AG20443 (cell line): Measurements from ENCODE around the gene PPP1CA.

Source experiments
- DNase-seq: peaks from one replicate; pipeline ENCODE4 v3.0.0; 2012; ENCODE audit warnings: low spot score, mixed read lengths

Gene PPP1CA

GRCh38 chr11:67401495-67402191 lies at the start of gene PPP1CA:
PPP1CA (minus strand) TSS chr11:67401858; CDS start chr11:67401782, 76 bp downstream.
- peak; percentile 99 for DNase-seq

GRCh38 chr11:67450796-67451657 lies 49.4 kb upstream of the PPP1CA start:
- DNase-seq: no peak

GRCh38 chr11:67449116-67449844 lies 47.6 kb upstream of the PPP1CA start:
- DNase-seq: no peak

GRCh38 chr11:67448220-67448609 lies 46.6 kb upstream of the PPP1CA start:
- DNase-seq: no peak

- no peak for DNase-seq
These were observed 43.9 kb upstream of the PPP1CA start for GRCh38 chr11:67445515-67445914.

GRCh38 chr11:67442504-67443404 lies 41.1 kb upstream of the PPP1CA start:
- DNase-seq: peak; percentile 34

GRCh38 chr11:67441731-67442351 lies 40.2 kb upstream of the PPP1CA start:
- no peak for DNase-seq

- no peak for DNase-seq
These were observed 39.5 kb upstream of the PPP1CA start for GRCh38 chr11:67441098-67441563.

- no peak for DNase-seq
These were observed 38.8 kb upstream of the PPP1CA start for GRCh38 chr11:67440229-67441097.

GRCh38 chr11:67439321-67440228 lies 37.9 kb upstream of the PPP1CA start:
- peak; percentile 61 for DNase-seq

GRCh38 chr11:67438158-67438902 lies 36.7 kb upstream of the PPP1CA start:
- no peak for DNase-seq

- no peak for DNase-seq
These were observed 36.1 kb upstream of the PPP1CA start for GRCh38 chr11:67437809-67438157.

GRCh38 chr11:67437082-67437808 lies 35.6 kb upstream of the PPP1CA start, which contains the start of gene PTPRCAP:
PTPRCAP (minus strand) TSS chr11:67437682; CDS start chr11:67437619, 63 bp downstream.
- no peak for DNase-seq

- no peak for DNase-seq
These were observed 34.9 kb upstream of the PPP1CA start for GRCh38 chr11:67436459-67437081.

- no peak for DNase-seq
These were observed 34.2 kb upstream of the PPP1CA start for GRCh38 chr11:67435727-67436458.

GRCh38 chr11:67435031-67435726 lies 33.5 kb upstream of the PPP1CA start:
- DNase-seq: no peak
